Measurements from ENCODE around the gene XPO4.

The XPO4 gene

GRCh38 chr13:20826843-20827560 is 75.5 kb downstream of the XPO4 start:
- no peak for DNase-seq

- DNase-seq, result no peak
Measured at GRCh38 chr13:20826301-20826700, 76.2 kb downstream of the XPO4 start.

GRCh38 chr13:20825477-20825875 is 77.1 kb downstream of the XPO4 start:
- DNase-seq, result no peak

GRCh38 chr13:20824762-20825476 is 77.6 kb downstream of the XPO4 start:
- DNase-seq, result no peak

- DNase-seq, result no peak
Measured at GRCh38 chr13:20823071-20823470, 79.5 kb downstream of the XPO4 start.

- DNase-seq, result no peak
Measured at GRCh38 chr13:20822406-20822805, 80.1 kb downstream of the XPO4 start.

GRCh38 chr13:20819715-20820114 is 82.8 kb downstream of the XPO4 start:
- no peak for DNase-seq

- no peak for DNase-seq
Measured at GRCh38 chr13:20815464-20815863, 87.1 kb downstream of the XPO4 start.

- no peak for DNase-seq
Measured at GRCh38 chr13:20814224-20814910, 88.2 kb downstream of the XPO4 start.

GRCh38 chr13:20812890-20813289 is 89.7 kb downstream of the XPO4 start:
- no peak for DNase-seq

- no peak for DNase-seq
Measured at GRCh38 chr13:20810808-20811207, 91.7 kb downstream of the XPO4 start.

GRCh38 chr13:20808874-20809273 is 93.7 kb downstream of the XPO4 start:
- no peak for DNase-seq

GRCh38 chr13:20803180-20803965 is 99.2 kb downstream of the XPO4 start:
- no peak for DNase-seq

GRCh38 chr13:20801707-20802106 is 100.8 kb downstream of the XPO4 start:
- no peak for DNase-seq

- no peak for DNase-seq
Measured at GRCh38 chr13:20799726-20800416, 102.7 kb downstream of the XPO4 start.

GRCh38 chr13:20798027-20798426 is 104.5 kb downstream of the XPO4 start:
- DNase-seq, result no peak

GRCh38 chr13:20796791-20797508 is 105.6 kb downstream of the XPO4 start:
- DNase-seq, result no peak

- no peak for DNase-seq
Measured at GRCh38 chr13:20789665-20790064, 112.9 kb downstream of the XPO4 start.

- no peak for DNase-seq
Measured at GRCh38 chr13:20788312-20788711, 114.2 kb downstream of the XPO4 start.

GRCh38 chr13:20787180-20787579 is 115.4 kb downstream of the XPO4 start:
- DNase-seq, result no peak

GRCh38 chr13:20782116-20782708 is 120.3 kb downstream of the XPO4 start:
- no peak for DNase-seq

Measured in activated CD4-positive, alpha-beta T cell treated with anti-CD3 and anti-CD28 coated beads, Interleukin-2, amount 50 U/mL, for 16 hours (primary cell).